ENCODE measurements around the gene TRAF3IP1. TPM values are rescaled to one million over a fixed set of nuclear protein-coding genes. Genes with fewer than 3 reads are reported as not detected.
"Not testable (repeated sequence)": the region's sequence is repeated elsewhere in the genome, so short reads cannot be mapped to it uniquely, and the experiment has no call there.

The TRAF3IP1 gene
- total and polyA plus RNA-seq, 4 donors: 4.0 to 9.1 (median 4.6) TPM

DNA sequence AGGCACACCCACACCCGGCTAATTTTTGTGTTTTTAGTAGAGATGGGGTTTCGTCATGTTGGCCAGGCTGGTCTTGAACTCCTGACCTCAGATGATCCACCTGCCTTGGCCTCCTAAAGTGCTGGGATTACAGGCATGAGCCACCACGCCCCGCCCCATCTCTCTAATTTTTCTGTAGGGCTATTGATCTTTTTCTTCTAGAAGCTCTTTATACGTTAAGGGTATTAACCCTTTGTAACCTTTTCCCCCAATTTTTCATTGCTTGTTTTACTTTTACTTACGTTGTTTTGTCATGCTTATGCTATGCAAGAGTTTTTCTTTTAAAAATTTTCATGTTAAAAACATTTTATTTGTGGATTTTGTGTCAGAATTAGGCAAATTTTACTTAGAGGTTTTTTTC is 121.9 kb downstream of the TRAF3IP1 start:
- peaks cover 5 to 25% (median 17%) of the 10 kb centered on the region in 4 donors for H3K36me3 ChIP-seq (ENCODE audit: control insufficient read depth in 4 of 4, insufficient read depth in 3 of 4, low read depth in 1 of 4, low read length in 3 of 4)
- peaks cover 18 to 35% (median 23%) of the 10 kb centered on the region in 4 donors for H3K4me1 ChIP-seq (ENCODE audit: control insufficient read depth in 4 of 4, insufficient read depth in 4 of 4, low read length in 3 of 4)
- TF ChIP-seq RXRA (IDR thresholded peaks at IDR 0.05) (peak in 1 of 2 donors; percentile 74), JUND (IDR thresholded peaks at IDR 0.05) (peak in 1 of 2 donors; percentile 9)
- H3K4me3 ChIP-seq (ENCODE audit: low read depth in 1 of 3, low read length in 3 of 3); H3K9me3 ChIP-seq (ENCODE audit: control insufficient read depth in 4 of 4, low read length in 3 of 4); H3K9ac ChIP-seq (ENCODE audit: low read depth in 1 of 2, low read length in 2 of 2); H3K27me3 ChIP-seq (ENCODE audit: control insufficient read depth in 4 of 4, insufficient read depth in 4 of 4, low read length in 3 of 4); DNase-seq (ENCODE audit: low spot score): not testable (repeated sequence)
- WGBS: 44% methylated on average over 6 of the region's 6 CpGs
- peak overlapping the region; percentile 58 to 87 for H3K27ac ChIP-seq (ENCODE audit: low read depth in 1 of 2, low read length in 2 of 2)

DNA sequence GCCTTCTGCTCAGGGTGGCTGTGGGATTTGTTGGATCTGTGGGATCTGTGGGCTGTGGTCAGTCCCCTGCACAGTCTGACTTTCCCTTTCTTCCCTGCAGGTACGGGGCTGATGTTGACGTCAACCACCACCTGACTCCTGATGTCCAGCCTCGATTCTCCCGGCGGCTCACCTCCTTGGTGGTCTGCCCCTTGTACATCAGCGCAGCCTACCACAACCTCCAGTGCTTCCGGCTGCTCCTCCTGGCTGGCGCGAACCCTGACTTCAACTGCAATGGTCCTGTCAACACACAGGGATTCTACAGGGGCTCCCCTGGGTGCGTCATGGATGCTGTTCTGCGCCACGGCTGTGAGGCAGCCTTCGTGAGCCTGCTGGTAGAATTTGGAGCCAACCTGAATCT is 123.9 kb downstream of the TRAF3IP1 start:
- Histone ChIP-seq H3K9me3 (ENCODE audit: control insufficient read depth in 4 of 4, low read length in 3 of 4) (no peaks in the 10 kb centered on the region), H3K36me3 (ENCODE audit: control insufficient read depth in 4 of 4, insufficient read depth in 3 of 4, low read depth in 1 of 4, low read length in 3 of 4) (peaks cover 5 to 29% (median 22%) of the 10 kb centered on the region in 4 donors), H3K27ac (ENCODE audit: low read depth in 1 of 2, low read length in 2 of 2) (no peak overlapping the region), H3K4me1 (ENCODE audit: control insufficient read depth in 4 of 4, insufficient read depth in 4 of 4, low read length in 3 of 4) (peaks cover 11 to 28% (median 21%) of the 10 kb centered on the region in 4 donors), H3K9ac (ENCODE audit: low read depth in 1 of 2, low read length in 2 of 2) (no peak overlapping the region), H3K4me3 (ENCODE audit: low read depth in 1 of 3, low read length in 3 of 3) (no peak overlapping the region), H3K27me3 (ENCODE audit: control insufficient read depth in 4 of 4, insufficient read depth in 4 of 4, low read length in 3 of 4) (no peaks in the 10 kb centered on the region)
- no peak for TF ChIP-seq JUND (IDR thresholded peaks at IDR 0.05)
- TF ChIP-seq TAF1 (conservative IDR thresholded peaks at IDR 0.05): no peak
- TF ChIP-seq RAD21 (IDR thresholded peaks at IDR 0.05): no peak
- TF ChIP-seq, protein P1, sequence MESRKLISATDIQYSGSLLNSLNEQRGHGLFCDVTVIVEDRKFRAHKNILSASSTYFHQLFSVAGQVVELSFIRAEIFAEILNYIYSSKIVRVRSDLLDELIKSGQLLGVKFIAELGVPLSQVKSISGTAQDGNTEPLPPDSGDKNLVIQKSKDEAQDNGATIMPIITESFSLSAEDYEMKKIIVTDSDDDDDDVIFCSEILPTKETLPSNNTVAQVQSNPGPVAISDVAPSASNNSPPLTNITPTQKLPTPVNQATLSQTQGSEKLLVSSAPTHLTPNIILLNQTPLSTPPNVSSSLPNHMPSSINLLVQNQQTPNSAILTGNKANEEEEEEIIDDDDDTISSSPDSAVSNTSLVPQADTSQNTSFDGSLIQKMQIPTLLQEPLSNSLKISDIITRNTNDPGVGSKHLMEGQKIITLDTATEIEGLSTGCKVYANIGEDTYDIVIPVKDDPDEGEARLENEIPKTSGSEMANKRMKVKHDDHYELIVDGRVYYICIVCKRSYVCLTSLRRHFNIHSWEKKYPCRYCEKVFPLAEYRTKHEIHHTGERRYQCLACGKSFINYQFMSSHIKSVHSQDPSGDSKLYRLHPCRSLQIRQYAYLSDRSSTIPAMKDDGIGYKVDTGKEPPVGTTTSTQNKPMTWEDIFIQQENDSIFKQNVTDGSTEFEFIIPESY (IDR thresholded peaks at IDR 0.05): no peak
- TF ChIP-seq FOXA1 (IDR thresholded peaks at IDR 0.05): no peak
- TF ChIP-seq, protein P2, sequence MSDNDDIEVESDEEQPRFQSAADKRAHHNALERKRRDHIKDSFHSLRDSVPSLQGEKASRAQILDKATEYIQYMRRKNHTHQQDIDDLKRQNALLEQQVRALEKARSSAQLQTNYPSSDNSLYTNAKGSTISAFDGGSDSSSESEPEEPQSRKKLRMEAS (IDR thresholded peaks at IDR 0.05): no peak
- TF ChIP-seq FOXA2 (IDR thresholded peaks at IDR 0.05): no peak
- TF ChIP-seq HNF4G (IDR thresholded peaks at IDR 0.05): no peak
- TF ChIP-seq HNF4A (conservative IDR thresholded peaks at IDR 0.05): no peak
- TF ChIP-seq EGR1 (IDR thresholded peaks at IDR 0.05; ENCODE audit: low read depth in 2 of 2): no peak
- no peak for TF ChIP-seq YY1 (IDR thresholded peaks at IDR 0.05)
- TF ChIP-seq RXRA (IDR thresholded peaks at IDR 0.05): no peak
- TF ChIP-seq SP1 (IDR thresholded peaks at IDR 0.05): no peak
- TF ChIP-seq, protein P3, sequence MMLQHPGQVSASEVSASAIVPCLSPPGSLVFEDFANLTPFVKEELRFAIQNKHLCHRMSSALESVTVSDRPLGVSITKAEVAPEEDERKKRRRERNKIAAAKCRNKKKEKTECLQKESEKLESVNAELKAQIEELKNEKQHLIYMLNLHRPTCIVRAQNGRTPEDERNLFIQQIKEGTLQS (IDR thresholded peaks at IDR 0.05): no peak
- TF ChIP-seq, protein P4, sequence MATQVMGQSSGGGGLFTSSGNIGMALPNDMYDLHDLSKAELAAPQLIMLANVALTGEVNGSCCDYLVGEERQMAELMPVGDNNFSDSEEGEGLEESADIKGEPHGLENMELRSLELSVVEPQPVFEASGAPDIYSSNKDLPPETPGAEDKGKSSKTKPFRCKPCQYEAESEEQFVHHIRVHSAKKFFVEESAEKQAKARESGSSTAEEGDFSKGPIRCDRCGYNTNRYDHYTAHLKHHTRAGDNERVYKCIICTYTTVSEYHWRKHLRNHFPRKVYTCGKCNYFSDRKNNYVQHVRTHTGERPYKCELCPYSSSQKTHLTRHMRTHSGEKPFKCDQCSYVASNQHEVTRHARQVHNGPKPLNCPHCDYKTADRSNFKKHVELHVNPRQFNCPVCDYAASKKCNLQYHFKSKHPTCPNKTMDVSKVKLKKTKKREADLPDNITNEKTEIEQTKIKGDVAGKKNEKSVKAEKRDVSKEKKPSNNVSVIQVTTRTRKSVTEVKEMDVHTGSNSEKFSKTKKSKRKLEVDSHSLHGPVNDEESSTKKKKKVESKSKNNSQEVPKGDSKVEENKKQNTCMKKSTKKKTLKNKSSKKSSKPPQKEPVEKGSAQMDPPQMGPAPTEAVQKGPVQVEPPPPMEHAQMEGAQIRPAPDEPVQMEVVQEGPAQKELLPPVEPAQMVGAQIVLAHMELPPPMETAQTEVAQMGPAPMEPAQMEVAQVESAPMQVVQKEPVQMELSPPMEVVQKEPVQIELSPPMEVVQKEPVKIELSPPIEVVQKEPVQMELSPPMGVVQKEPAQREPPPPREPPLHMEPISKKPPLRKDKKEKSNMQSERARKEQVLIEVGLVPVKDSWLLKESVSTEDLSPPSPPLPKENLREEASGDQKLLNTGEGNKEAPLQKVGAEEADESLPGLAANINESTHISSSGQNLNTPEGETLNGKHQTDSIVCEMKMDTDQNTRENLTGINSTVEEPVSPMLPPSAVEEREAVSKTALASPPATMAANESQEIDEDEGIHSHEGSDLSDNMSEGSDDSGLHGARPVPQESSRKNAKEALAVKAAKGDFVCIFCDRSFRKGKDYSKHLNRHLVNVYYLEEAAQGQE (IDR thresholded peaks at IDR 0.05): no peak
- WGBS: 98% methylated on average over 13 of the region's 13 CpGs
- no peak for DNase-seq (ENCODE audit: low spot score)

All from liver (tissue), 9 donors.